Liver (tissue), 9 donors: Measurements from ENCODE around the gene BCS1L. TPM values are rescaled to one million over a fixed set of nuclear protein-coding genes. Genes with fewer than 3 reads are reported as not detected.

Experiments used
- DNase-seq: peaks from one replicate; pipeline ENCODE4 v3.0.0-alpha.2; 2017; ENCODE audit warnings: low spot score
- H3K27ac ChIP-seq, 2 donors: one replicate each; pipeline ENCODE4 v1.7.0; 2013; ENCODE audit warnings: inconsistent platforms in 2 of 2, low read length in 2 of 2, control low read depth in 1 of 2, low read depth in 1 of 2, mild to moderate bottlenecking in 1 of 2
- H3K27me3 ChIP-seq, 4 donors: one replicate each; pipeline versions ENCODE4 v1.6.1 to v1.7.0; 2013; ENCODE audit warnings: low read length in 3 of 4, inconsistent platforms in 1 of 4, mild to moderate bottlenecking in 1 of 4, moderate library complexity in 1 of 4; ENCODE audit not compliant: control insufficient read depth in 4 of 4, insufficient read depth in 4 of 4
- H3K36me3 ChIP-seq, 4 donors: one replicate each; pipeline versions ENCODE4 v1.6.1 to v1.7.0; 2013; ENCODE audit warnings: low read length in 3 of 4, mild to moderate bottlenecking in 3 of 4, low read depth in 1 of 4, moderate library complexity in 1 of 4; ENCODE audit not compliant: control insufficient read depth in 4 of 4, insufficient read depth in 3 of 4
- H3K4me1 ChIP-seq, 4 donors: one replicate each; pipeline versions ENCODE4 v1.6.1 to v1.7.0; 2013; ENCODE audit warnings: low read length in 3 of 4, mild to moderate bottlenecking in 3 of 4, moderate library complexity in 1 of 4; ENCODE audit not compliant: control insufficient read depth in 4 of 4, insufficient read depth in 4 of 4
- H3K4me3 ChIP-seq, 3 donors: one replicate each; pipeline versions ENCODE4 v1.6.1 to v1.7.0; 2013; ENCODE audit warnings: low read length in 3 of 3, control low read depth in 1 of 3, low read depth in 1 of 3, mild to moderate bottlenecking in 1 of 3
- H3K9ac ChIP-seq, 2 donors: one replicate each; pipeline ENCODE4 v1.7.0; 2013; ENCODE audit warnings: low read length in 2 of 2, mild to moderate bottlenecking in 2 of 2, moderate library complexity in 2 of 2, control low read depth in 1 of 2, low read depth in 1 of 2
- H3K9me3 ChIP-seq, 4 donors: one replicate each; pipeline versions ENCODE4 v1.6.1 to v1.7.0; 2013; ENCODE audit warnings: low read length in 3 of 4; ENCODE audit not compliant: control insufficient read depth in 4 of 4
- FOXA2 ChIP-seq: IDR thresholded peaks from 2 replicates; pipeline ENCODE4 v1.6.1; 2016; ENCODE audit warnings: antibody characterized with exemption
- GABPA ChIP-seq, 2 donors: IDR thresholded peaks in 1 of 2; conservative IDR thresholded peaks in 1 of 2; 2 replicates each; pipeline ENCODE4 v1.6.1; 2016; ENCODE audit warnings: antibody characterized with exemption in 2 of 2, mild to moderate bottlenecking in 1 of 2, moderate library complexity in 1 of 2
- HNF4A ChIP-seq, 2 donors: conservative IDR thresholded peaks; 2 replicates each; pipeline ENCODE4 v1.6.1; 2016; ENCODE audit warnings: antibody characterized with exemption in 2 of 2, mild to moderate bottlenecking in 2 of 2
- NR2F2 ChIP-seq: IDR thresholded peaks from 2 replicates; pipeline ENCODE4 v1.6.1; 2016; ENCODE audit warnings: antibody characterized with exemption
- RAD21 ChIP-seq, 2 donors: IDR thresholded peaks; 2 replicates each; pipeline ENCODE4 v1.6.1; 2016; ENCODE audit warnings: antibody characterized with exemption in 2 of 2, mild to moderate bottlenecking in 2 of 2
- RXRA ChIP-seq, 2 donors: IDR thresholded peaks; 2 replicates each; pipeline ENCODE4 v1.6.1; 2017 to 2018; ENCODE audit warnings: antibody characterized with exemption in 2 of 2, mild to moderate bottlenecking in 1 of 2
- SP1 ChIP-seq: IDR thresholded peaks from 2 replicates; pipeline ENCODE4 v1.6.1; 2018; ENCODE audit warnings: antibody characterized with exemption, mild to moderate bottlenecking
- YY1 ChIP-seq: IDR thresholded peaks from 2 replicates; pipeline ENCODE4 v1.6.1; 2016; ENCODE audit warnings: antibody characterized with exemption, mild to moderate bottlenecking
- WGBS: extraction: QIAGEN DNeasy Blood & Tissue Kit; methylation state at CpG from one replicate; pipeline ENCODE4 v1.1.7; 2013; 5-methylcytosine and 5-hydroxymethylcytosine counted together
- polyA plus RNA-seq, 2 donors: library from polyadenylated mRNA; stranded (reverse) in 1 of 2; unstranded in 1 of 2; fragments of 200-250 nt in 1 of 2; fragments of >200 nt in 1 of 2; fragmentation: Nextera tagmentation in 1 of 2; extraction: Ambion mirVana in 1 of 2; gene quantifications; one replicate each; pipeline versions ENCODE4 v1.2.1 to v1.2.3, GENCODE V29; 2013 to 2015
- total RNA-seq, 2 donors: library from RNA; depleted of rRNA; stranded (reverse); fragments of >200 nt; gene quantifications; one replicate each; pipeline ENCODE4 v1.2.3, GENCODE V29; 2014
- TF ChIP-seq, protein P1 (sequence below): fragments of 150-350 bp; IDR thresholded peaks from 2 replicates; pipeline ENCODE4 v1.5.1; 2017; ENCODE audit warnings: improper control_type of control experiment, low read depth, low read length; ENCODE audit not compliant: missing input control
- TF ChIP-seq, protein P2 (sequence below): IDR thresholded peaks from 2 replicates; pipeline ENCODE4 v1.6.1; 2016; ENCODE audit warnings: antibody characterized with exemption
- TF ChIP-seq, protein P3 (sequence below): IDR thresholded peaks from 2 replicates; pipeline ENCODE4 v1.6.1; 2016; ENCODE audit warnings: antibody characterized with exemption
- TF ChIP-seq, protein P4 (sequence below): IDR thresholded peaks from 2 replicates; pipeline ENCODE4 v1.6.1; 2016; ENCODE audit warnings: antibody characterized with exemption
- donor health status: healthy.
- donor health status: healthy.
- donor health status: healthy.
- donor health status: healthy.
- donor health status: healthy.

BCS1L gene
- total and polyA plus RNA-seq, 4 donors = 14.8 to 30.1 (median 25.2) TPM

DNA sequence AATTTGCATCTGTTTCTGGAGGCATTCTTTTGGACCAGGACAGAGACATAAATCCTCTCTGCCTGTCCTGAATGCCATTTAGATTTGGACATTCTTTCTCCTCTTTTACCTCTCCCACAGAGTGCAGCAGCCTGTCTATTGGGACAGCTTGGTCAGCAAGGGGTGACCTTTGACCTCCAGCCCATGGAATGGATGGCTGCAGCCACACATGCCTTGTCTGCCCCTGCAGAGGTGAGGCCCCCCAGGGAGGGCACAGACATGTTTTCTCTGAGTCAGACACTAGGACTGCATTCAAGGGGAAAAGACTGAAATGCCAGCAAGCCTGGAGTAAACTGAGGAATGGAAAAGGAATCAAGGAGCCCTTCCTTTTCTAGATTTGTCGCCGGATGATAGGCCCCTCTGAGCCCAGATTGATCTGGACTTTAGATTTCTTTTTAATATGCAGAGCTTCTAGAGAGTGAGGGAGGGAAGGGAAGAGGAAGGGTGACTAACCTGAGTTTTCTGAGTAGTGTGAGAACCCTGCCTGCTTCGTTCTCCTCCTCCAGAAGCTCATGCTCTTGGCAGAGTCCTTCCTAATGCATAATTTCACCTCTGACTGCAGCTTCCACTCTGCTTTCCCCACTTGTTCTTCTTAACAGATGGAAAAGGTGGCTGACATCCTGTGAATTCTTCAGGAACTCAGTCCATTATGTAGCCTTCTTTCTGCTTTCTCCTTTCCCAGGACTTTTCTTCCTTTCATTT, 35.1 kb downstream of the BCS1L start (continued):
- no peak for TF ChIP-seq YY1
- TF ChIP-seq GABPA (IDR thresholded peaks at IDR 0.05 in 1 of 2, conservative IDR thresholded peaks at IDR 0.05 in 1 of 2) = no peak
- no peak for TF ChIP-seq RXRA (IDR thresholded peaks at IDR 0.05)
- TF ChIP-seq SP1 = no peak
- TF ChIP-seq NR2F2 = no peak
- TF ChIP-seq, protein P1, sequence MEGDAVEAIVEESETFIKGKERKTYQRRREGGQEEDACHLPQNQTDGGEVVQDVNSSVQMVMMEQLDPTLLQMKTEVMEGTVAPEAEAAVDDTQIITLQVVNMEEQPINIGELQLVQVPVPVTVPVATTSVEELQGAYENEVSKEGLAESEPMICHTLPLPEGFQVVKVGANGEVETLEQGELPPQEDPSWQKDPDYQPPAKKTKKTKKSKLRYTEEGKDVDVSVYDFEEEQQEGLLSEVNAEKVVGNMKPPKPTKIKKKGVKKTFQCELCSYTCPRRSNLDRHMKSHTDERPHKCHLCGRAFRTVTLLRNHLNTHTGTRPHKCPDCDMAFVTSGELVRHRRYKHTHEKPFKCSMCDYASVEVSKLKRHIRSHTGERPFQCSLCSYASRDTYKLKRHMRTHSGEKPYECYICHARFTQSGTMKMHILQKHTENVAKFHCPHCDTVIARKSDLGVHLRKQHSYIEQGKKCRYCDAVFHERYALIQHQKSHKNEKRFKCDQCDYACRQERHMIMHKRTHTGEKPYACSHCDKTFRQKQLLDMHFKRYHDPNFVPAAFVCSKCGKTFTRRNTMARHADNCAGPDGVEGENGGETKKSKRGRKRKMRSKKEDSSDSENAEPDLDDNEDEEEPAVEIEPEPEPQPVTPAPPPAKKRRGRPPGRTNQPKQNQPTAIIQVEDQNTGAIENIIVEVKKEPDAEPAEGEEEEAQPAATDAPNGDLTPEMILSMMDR = no peak
- TF ChIP-seq, protein P2, sequence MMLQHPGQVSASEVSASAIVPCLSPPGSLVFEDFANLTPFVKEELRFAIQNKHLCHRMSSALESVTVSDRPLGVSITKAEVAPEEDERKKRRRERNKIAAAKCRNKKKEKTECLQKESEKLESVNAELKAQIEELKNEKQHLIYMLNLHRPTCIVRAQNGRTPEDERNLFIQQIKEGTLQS = no peak

DNA sequence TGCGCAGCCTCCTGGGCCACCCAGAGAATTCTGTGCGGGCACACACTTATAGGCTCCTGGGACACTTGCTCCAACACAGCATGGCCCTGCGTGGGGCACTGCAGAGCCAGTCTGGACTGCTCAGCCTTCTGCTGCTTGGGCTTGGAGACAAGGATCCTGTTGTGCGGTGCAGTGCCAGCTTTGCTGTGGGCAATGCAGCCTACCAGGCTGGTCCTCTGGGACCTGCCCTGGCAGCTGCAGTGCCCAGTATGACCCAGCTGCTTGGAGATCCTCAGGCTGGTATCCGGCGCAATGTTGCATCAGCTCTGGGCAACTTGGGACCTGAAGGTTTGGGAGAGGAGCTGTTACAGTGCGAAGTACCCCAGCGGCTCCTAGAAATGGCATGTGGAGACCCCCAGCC, 39.4 kb downstream of the BCS1L start:
- peaks cover 2 to 41% (median 5%) of the 10 kb centered on the region in 4 donors for H3K36me3 ChIP-seq
- 96% methylated on average over 8 of the region's 8 CpGs for WGBS

DNA sequence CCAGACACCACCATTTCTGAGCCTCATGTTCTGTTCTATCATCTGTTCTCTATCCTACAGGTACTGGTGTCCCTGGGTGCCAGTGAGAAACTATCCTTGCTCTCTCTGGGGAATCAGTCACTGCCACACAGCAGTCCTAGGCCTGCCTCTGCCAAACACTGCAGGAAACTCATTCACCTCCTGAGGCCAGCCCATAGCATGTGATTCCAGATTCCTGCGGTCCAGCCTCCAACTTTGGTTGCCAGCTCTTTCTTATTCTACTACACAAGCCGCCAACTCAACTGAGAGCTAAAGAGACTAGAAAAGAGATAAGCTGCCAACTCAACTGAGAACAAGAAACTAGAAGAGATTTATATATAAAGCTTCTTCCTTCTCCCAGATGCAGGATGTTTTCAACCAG, 42.3 kb downstream of the BCS1L start:
- no peaks in the 10 kb centered on the region for H3K4me1 ChIP-seq
- no peak overlapping the region for H3K27ac ChIP-seq
- no peaks in the 10 kb centered on the region for H3K9me3 ChIP-seq
- no peak overlapping the region for H3K9ac ChIP-seq
- 92% methylated on average over 2 of the region's 2 CpGs for WGBS
- DNase-seq = no peak
- no peaks in the 10 kb centered on the region for H3K27me3 ChIP-seq
- H3K4me3 ChIP-seq = no peak overlapping the region
- peaks cover 0 to 29% (median under 1%) of the 10 kb centered on the region in 4 donors for H3K36me3 ChIP-seq
- TF ChIP-seq HNF4A (conservative IDR thresholded peaks at IDR 0.05) = no peak
- no peak for TF ChIP-seq RXRA (IDR thresholded peaks at IDR 0.05)
- no peak for TF ChIP-seq FOXA2
- TF ChIP-seq, protein P3, sequence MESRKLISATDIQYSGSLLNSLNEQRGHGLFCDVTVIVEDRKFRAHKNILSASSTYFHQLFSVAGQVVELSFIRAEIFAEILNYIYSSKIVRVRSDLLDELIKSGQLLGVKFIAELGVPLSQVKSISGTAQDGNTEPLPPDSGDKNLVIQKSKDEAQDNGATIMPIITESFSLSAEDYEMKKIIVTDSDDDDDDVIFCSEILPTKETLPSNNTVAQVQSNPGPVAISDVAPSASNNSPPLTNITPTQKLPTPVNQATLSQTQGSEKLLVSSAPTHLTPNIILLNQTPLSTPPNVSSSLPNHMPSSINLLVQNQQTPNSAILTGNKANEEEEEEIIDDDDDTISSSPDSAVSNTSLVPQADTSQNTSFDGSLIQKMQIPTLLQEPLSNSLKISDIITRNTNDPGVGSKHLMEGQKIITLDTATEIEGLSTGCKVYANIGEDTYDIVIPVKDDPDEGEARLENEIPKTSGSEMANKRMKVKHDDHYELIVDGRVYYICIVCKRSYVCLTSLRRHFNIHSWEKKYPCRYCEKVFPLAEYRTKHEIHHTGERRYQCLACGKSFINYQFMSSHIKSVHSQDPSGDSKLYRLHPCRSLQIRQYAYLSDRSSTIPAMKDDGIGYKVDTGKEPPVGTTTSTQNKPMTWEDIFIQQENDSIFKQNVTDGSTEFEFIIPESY = no peak
- TF ChIP-seq, protein P4, sequence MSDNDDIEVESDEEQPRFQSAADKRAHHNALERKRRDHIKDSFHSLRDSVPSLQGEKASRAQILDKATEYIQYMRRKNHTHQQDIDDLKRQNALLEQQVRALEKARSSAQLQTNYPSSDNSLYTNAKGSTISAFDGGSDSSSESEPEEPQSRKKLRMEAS = no peak
- TF ChIP-seq RAD21 (IDR thresholded peaks at IDR 0.05) = no peak

More for the DNA sequence above, 39.4 kb downstream of the BCS1L start:
- H3K9me3 ChIP-seq = no peaks in the 10 kb centered on the region
- H3K27me3 ChIP-seq = no peaks in the 10 kb centered on the region
- H3K9ac ChIP-seq = no peak overlapping the region
- TF ChIP-seq RAD21 (IDR thresholded peaks at IDR 0.05) = no peak
- TF ChIP-seq, protein P1 = no peak
- no peaks in the 10 kb centered on the region for H3K4me1 ChIP-seq
- no peak overlapping the region for H3K27ac ChIP-seq
- DNase-seq = no peak
- H3K4me3 ChIP-seq = no peak overlapping the region
